Spleen (tissue), 7 donors: ENCODE measurements around the gene OLA1.

Source experiments
- CTCF ChIP-seq, 11 experiments: fragments of 200-600 bp in 7 of 11; fragments of 450-650 bp in 4 of 11; sonication (generic) in 4 of 11; IDR thresholded peaks in 8 of 11; conservative IDR thresholded peaks in 3 of 11; 1 replicate in 7 of 11; 2 replicates in 4 of 11; pipeline versions ENCODE4 v1.4.0 to v1.8.0; 2016 to 2021; ENCODE audit warnings: antibody characterized with exemption in 11 of 11, inconsistent platforms in 4 of 11, mild to moderate bottlenecking in 1 of 11
- POLR2AphosphoS5 ChIP-seq, 3 donors: sonication (generic); formaldehyde crosslinking; IDR thresholded peaks; one replicate each; pipeline ENCODE4 v1.5.1; 2017; ENCODE audit warnings: antibody characterized with exemption in 3 of 3
- donor health status: DM: no; HTN: no; CAD: no; lungs with moderate emphysema.
- donor health status: DM: no; HTN: no; CAD: no.
- donor health status: DM: no; HTN: no; CAD: no.

GRCh38 chr2:174142290-174142689, 106.0 kb downstream of the OLA1 start:
- TF ChIP-seq POLR2AphosphoS5 (IDR thresholded peaks at IDR 0.05) (no peak), CTCF (IDR thresholded peaks at IDR 0.05 in 8 of 11, conservative IDR thresholded peaks at IDR 0.05 in 3 of 11) (no peak)
